GM12875 (cell line): ENCODE results near the gene STPG1.
"Not testable (repeated sequence)": the region's sequence is repeated elsewhere in the genome, so short reads cannot be mapped to it uniquely, and the experiment has no call there.

ENCODE experiments used
- H3K4me3 ChIP-seq: one replicate; pipeline ENCODE4 v1.5.1; 2011; ENCODE audit warnings: low read depth, low read length, control low read depth
- TF ChIP-seq, protein P1 (sequence below): IDR thresholded peaks from 2 replicates; pipeline ENCODE4 v1.5.1; 2011; ENCODE audit warnings: low read depth, mild to moderate bottlenecking, control low read depth, inconsistent platforms, low read length, moderate library complexity, borderline replicate concordance; ENCODE audit not compliant: insufficient read depth

Gene STPG1

DNA sequence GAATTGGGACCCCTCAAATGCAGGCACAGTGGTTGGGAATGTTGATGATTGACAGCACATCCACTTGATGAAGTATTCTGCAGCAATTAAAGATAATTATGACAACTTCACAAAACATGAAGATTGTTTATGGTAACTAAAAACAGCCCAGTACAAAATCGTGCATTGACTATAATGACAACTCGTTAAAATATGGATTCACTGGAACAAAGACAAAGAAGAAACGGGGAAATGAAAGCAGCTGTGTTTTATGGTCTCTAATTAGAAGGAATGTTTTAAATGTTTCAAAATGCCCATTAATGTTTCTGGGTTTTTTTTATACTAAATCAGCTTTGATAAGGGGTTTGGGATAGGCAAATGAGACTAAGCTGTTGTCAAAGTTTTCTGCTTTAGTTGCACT is 38.2 kb upstream of the STPG1 start:
- H3K4me3 ChIP-seq, result no peak overlapping the region
- TF ChIP-seq, protein P1, sequence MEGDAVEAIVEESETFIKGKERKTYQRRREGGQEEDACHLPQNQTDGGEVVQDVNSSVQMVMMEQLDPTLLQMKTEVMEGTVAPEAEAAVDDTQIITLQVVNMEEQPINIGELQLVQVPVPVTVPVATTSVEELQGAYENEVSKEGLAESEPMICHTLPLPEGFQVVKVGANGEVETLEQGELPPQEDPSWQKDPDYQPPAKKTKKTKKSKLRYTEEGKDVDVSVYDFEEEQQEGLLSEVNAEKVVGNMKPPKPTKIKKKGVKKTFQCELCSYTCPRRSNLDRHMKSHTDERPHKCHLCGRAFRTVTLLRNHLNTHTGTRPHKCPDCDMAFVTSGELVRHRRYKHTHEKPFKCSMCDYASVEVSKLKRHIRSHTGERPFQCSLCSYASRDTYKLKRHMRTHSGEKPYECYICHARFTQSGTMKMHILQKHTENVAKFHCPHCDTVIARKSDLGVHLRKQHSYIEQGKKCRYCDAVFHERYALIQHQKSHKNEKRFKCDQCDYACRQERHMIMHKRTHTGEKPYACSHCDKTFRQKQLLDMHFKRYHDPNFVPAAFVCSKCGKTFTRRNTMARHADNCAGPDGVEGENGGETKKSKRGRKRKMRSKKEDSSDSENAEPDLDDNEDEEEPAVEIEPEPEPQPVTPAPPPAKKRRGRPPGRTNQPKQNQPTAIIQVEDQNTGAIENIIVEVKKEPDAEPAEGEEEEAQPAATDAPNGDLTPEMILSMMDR, result no peak

DNA sequence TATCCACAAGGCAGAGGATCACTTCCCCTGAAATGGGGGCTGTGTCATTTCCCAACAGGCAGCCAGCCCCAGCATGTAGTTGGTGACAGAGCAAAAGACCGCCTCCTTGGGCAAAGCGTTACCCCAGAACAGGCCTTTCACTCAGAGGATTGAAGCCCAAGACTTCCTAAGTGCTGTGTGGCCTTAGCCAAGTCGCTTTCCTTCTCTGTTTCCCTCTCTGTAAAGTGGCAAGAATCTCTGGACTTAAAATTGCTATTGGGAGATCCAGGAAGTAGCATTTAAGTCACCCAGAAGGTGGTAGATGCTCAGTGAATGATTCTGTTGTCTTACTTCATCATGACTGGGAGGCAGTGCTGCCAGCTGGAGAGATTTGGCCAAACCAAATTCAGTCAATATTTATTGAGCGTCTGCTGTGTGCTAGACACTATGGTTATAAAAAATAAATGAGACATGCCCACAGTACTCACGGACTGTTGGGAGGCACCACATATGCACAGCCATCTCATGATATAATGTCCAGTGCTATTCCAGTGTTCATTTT is 37.3 kb upstream of the STPG1 start:
- no peak overlapping the region for H3K4me3 ChIP-seq
- TF ChIP-seq, protein P1, result no peak

DNA sequence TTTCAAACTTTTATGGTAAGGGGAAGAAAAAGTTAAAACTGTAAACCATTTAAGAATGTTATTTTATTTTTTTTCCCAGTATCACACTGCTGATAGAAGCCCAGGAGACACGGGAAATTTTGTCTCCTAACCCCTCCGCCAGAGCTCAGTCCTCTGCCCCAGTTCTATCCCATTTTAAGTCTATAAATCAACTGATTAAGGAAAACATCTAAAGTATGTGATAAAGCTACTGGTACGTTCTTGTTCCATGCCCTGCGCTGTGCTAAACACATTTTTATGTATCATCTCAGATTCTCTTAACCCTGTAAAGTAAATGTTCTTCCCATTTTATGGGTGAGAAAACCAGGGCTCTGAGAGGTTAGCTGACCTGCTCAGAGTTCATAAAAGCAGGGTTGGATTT is 36.7 kb upstream of the STPG1 start:
- H3K4me3 ChIP-seq, result no peak overlapping the region
- TF ChIP-seq, protein P1, result no peak

DNA sequence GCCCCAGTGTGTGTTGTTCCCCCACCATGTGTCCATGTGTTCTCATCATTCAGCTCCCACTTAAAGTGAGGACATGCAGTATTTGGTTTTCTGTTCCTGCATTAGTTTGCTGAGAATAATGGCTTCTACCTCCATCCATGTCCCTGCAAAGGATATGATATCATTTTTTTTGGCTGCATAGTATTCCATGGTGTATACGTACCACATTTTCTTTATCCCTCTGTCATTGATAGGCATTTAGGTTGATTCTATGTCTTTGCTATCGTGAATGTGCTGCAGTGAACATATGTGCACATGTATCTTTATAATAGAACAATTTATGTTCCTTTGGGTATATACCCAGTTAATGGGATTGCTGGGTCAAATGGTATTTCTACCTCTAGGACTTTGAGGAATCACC is 32.9 kb upstream of the STPG1 start:
- H3K4me3 ChIP-seq, result not testable (repeated sequence)

DNA sequence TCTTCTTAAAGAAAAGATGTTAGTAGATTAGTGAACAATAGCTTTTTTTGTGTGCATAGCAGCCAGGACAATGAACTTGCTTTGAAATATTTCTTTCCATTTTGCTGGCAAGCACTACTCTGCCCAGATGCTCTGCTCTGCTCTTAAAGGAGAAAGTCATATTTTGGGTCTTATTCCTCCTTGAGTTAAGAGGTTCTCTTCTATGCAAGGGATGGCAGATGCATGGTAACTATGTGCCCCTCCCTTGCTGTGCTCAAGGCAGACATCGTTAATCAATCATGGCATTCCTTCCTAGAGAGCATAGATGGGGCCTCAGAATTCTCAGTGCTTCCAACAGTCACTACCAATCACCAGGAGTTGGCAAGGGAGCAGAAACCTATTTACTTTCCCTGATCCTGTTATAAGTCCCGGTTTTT is 29.7 kb upstream of the STPG1 start:
- no peak overlapping the region for H3K4me3 ChIP-seq
- TF ChIP-seq, protein P1, result no peak

DNA sequence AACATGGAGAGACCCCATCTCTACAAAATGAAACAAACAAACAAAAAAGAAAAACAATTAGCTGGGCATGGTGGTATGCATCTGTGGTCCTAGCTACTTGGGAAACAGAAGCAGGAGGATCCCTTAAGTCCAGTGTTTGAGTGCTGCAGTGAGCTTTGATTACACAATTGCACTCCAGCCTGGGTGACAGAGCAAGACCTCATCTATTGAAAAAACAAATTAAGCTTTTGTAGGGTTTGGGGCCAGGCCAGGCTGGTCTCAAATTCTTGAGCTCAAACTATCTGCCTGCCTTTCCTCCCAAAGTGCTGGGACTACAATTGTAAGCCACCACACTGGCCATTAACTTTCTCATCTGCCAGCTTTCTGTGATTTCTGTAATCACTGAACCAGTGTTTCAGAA is 29.2 kb upstream of the STPG1 start:
- TF ChIP-seq, protein P1, result no peak
- H3K4me3 ChIP-seq, result no peak overlapping the region

DNA sequence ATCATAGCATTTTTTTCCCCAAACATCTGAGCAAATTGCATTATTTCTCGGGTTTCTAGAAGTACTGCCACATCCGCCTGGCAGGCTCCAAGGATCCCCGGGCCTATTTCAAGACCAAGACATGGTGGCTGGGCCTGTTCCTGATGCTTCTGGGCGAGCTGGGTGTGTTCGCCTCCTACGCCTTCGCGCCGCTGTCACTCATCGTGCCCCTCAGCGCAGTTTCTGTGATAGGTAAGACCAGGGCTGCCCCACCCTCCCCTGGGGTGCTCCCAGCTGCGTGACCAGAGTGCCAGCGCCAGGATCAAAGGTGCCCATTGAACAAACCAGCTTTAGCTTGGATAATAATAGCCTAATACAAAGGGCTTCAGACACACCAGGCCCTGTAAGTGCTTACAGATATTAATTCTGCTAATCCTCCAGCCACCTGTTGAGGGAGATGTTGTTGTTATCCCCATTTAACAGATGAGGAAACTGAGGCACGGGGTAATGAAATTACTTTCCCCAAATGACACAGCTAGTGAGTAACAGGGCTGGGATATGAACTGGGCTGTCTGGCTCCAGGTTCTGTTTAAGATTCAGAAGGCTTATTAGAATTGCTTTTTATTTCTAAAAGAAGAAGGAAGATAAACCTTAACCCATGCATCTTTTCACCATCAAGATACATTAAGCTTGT is 28.6 kb upstream of the STPG1 start:
- TF ChIP-seq, protein P1, result no peak
- H3K4me3 ChIP-seq, result no peak overlapping the region
